Muscle layer of duodenum (tissue), 2 donors: ENCODE results near the gene RAB21.

Experiments used
- H3K27ac ChIP-seq: one replicate; pipeline ENCODE4 v1.7.0; 2013; ENCODE audit warnings: mild to moderate bottlenecking, low read length
- H3K27me3 ChIP-seq: one replicate; pipeline ENCODE4 v1.7.0; 2013; ENCODE audit warnings: low read depth, mild to moderate bottlenecking, control low read depth, low read length
- H3K36me3 ChIP-seq, 2 donors: one replicate each; pipeline ENCODE4 v1.7.0; 2013; ENCODE audit warnings: low read length in 2 of 2, control low read depth in 1 of 2, mild to moderate bottlenecking in 1 of 2; ENCODE audit not compliant: insufficient read depth in 2 of 2, control insufficient read depth in 1 of 2
- H3K4me1 ChIP-seq, 2 donors: one replicate each; pipeline ENCODE4 v1.7.0; 2013; ENCODE audit warnings: low read length in 2 of 2, mild to moderate bottlenecking in 2 of 2, control low read depth in 1 of 2, moderate library complexity in 1 of 2; ENCODE audit not compliant: insufficient read depth in 2 of 2, control insufficient read depth in 1 of 2
- H3K4me3 ChIP-seq, 2 donors: one replicate each; pipeline ENCODE4 v1.7.0; 2013; ENCODE audit warnings: low read length in 2 of 2, low read depth in 1 of 2, mild to moderate bottlenecking in 1 of 2
- H3K9me3 ChIP-seq, 2 donors: one replicate each; pipeline ENCODE4 v1.7.0; 2013; ENCODE audit warnings: low read length in 2 of 2, control low read depth in 1 of 2, mild to moderate bottlenecking in 1 of 2; ENCODE audit not compliant: control insufficient read depth in 1 of 2
- donor health status: healthy.

The RAB21 gene

DNA sequence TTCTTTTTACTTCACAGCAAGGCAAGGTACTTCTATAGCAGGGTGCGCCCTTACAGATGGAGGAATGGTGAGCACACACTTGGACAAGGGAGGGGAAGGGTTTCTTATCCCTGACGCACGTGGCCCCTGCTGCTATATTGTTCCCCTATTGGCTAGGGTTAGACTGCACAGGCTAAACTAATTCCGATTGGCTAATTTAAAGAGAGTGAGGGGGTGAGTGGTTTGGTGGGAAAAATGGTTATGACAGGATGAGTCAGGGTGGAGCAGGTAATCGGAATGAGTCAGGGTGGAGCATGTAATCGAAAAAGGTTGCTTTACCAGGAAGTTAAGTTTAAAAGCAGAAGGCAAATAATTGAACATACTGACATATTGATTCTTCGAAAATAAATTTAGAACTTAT lies 23.7 kb upstream of the RAB21 start:
- Histone ChIP-seq H3K36me3 (no peaks in the 10 kb centered on the region), H3K4me3 (no peak overlapping the region), H3K27ac (no peak overlapping the region), H3K27me3 (no peaks in the 10 kb centered on the region), H3K4me1 (no peaks in the 10 kb centered on the region), H3K9me3 (no peaks in the 10 kb centered on the region)

DNA sequence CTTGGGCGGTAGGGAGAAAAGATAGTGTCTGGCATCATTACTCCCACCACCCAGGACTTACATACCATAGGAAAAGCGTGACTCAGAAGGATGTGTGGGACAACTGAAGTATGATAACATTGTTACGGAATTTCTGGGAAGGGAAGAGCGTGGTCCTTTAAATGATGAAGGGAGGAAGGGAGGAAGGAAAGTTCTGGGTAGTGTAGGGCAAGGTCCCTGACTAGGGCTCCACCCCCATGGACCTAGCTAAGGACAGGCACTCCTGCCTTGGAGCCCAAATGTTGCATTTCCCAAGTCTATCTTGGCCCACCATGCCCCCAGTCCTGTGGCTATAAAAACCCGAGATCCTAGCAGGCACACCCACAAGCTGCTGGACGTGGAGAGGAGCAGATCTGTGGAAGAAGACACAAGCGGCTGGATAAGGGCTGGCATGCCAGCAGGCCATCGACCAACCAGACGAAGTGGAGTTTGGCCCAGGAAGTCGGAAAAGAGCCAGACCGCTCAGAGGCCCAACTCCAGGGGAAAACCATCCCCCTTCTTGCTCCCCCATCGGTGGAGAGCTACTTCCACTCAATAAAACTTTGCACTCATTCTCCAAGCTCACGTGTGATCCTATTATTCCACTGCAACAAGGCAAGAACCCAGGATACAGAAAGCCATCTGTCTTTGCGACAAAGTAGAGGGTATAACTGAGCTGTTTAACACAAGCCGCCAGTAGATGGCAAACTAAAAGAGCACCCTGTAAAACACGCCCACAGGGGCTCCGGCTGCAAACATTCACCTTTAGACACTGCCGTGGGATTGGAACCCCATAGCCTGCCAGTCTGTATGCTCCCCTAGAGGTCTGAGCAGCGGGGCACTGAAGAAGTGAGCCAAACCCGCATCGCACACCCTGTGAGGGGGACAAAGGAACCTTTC lies 23.0 kb upstream of the RAB21 start:
- no peak overlapping the region for H3K4me3 ChIP-seq
- H3K36me3 ChIP-seq, result no peaks in the 10 kb centered on the region
- H3K4me1 ChIP-seq, result no peaks in the 10 kb centered on the region
- no peak overlapping the region for H3K27ac ChIP-seq
- H3K9me3 ChIP-seq, result no peaks in the 10 kb centered on the region
- H3K27me3 ChIP-seq, result no peaks in the 10 kb centered on the region

DNA sequence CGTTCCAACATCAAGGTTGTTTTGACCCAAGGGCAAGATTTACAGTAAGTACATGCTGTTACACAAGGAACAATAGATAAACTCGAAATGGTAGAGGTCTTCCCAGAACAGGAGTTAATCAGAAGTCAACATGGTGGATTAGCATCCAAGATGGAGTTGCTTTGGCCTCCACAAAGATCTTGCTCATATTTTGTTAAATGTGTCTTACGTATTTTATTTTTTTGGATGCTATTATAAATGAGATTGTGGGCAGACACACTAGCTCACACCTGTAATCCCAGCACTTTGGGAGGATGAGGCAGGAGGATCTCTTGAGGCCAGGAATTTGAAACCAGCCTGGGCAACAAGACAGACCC lies 22.3 kb upstream of the RAB21 start:
- Histone ChIP-seq H3K27ac (no peak overlapping the region), H3K27me3 (no peaks in the 10 kb centered on the region), H3K9me3 (no peaks in the 10 kb centered on the region), H3K36me3 (no peaks in the 10 kb centered on the region), H3K4me3 (no peak overlapping the region), H3K4me1 (no peaks in the 10 kb centered on the region)

DNA sequence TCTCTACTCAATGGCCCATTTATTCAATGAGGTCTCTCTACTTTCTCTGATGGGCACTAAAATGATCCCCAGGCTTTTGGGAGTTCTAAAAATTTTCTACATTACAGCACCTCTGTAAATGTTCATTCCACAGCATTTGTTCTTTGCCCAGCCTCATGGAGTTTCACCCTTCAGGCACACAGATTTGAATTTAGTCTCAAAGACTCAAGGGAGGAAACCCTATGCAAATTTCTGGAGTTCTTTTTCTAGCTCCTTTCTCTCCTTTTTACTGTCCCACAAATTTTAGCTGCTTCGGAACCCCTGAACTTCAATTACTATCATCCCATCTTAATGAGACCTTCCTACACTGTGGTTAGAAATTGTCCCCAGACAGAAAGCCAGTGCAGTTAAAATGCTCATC lies 17.5 kb upstream of the RAB21 start:
- Histone ChIP-seq H3K9me3 (no peaks in the 10 kb centered on the region), H3K27me3 (no peaks in the 10 kb centered on the region), H3K4me1 (no peaks in the 10 kb centered on the region), H3K4me3 (no peak overlapping the region), H3K27ac (no peak overlapping the region), H3K36me3 (no peaks in the 10 kb centered on the region)

DNA sequence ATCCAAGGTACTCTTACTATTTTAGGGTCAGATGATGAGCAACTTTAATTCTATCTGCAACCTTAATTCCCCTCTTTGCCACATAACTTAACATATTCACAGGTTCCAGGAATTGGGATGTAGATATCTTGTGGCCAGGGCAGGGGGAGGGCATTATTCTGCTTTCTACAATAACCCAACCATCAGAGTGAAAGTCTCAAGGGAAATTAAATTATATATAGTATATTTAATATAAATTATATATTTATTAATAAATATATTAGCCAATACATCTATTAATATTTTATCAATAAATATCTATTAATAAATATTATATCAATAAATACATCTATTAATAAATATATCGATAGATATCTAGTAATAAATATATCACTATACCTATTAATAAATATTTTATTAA lies 11.7 kb upstream of the RAB21 start:
- Histone ChIP-seq H3K9me3 (no peaks in the 10 kb centered on the region), H3K4me3 (no peak overlapping the region), H3K36me3 (no peaks in the 10 kb centered on the region), H3K27me3 (no peaks in the 10 kb centered on the region), H3K27ac (no peak overlapping the region), H3K4me1 (no peaks in the 10 kb centered on the region)

DNA sequence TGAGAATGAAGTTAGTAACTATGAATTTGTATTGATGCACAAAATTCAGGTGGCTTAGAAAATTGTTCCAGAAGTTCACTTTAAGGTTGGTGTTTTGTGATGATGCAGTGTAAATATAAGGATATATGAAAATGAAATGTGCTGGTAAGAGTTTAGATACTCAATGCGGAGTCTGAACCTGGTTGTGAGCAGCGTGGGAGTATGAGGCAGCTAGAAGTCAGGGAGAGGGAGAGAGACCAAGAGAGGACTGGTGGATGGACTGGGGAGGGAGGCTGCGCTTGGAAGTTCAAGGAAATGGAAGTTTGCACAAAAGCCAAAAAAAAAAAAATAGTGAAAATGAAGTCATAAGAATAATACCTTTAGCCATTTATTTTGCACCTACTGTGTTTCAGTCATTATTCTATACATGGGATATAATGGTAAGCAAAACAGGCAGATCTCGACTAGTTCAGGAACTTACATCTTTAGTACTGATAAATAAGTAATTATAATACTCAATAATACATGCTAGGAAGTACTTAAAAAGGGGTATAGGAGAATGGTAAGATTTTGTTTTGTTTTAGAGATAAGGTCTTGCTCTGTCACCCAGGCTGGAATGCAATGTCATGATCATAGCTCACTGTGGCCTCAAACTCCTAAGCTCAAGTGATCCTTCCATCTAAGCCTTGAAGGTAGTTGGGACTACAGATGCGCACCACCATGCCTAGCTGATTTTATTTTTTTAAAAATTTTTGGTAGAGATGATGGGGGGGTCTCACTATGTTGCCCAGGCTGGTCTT lies 10.0 kb upstream of the RAB21 start:
- H3K27ac ChIP-seq, result no peak overlapping the region
- no peaks in the 10 kb centered on the region for H3K36me3 ChIP-seq
- no peak overlapping the region for H3K4me3 ChIP-seq
- no peaks in the 10 kb centered on the region for H3K4me1 ChIP-seq
- no peaks in the 10 kb centered on the region for H3K9me3 ChIP-seq
- no peaks in the 10 kb centered on the region for H3K27me3 ChIP-seq

DNA sequence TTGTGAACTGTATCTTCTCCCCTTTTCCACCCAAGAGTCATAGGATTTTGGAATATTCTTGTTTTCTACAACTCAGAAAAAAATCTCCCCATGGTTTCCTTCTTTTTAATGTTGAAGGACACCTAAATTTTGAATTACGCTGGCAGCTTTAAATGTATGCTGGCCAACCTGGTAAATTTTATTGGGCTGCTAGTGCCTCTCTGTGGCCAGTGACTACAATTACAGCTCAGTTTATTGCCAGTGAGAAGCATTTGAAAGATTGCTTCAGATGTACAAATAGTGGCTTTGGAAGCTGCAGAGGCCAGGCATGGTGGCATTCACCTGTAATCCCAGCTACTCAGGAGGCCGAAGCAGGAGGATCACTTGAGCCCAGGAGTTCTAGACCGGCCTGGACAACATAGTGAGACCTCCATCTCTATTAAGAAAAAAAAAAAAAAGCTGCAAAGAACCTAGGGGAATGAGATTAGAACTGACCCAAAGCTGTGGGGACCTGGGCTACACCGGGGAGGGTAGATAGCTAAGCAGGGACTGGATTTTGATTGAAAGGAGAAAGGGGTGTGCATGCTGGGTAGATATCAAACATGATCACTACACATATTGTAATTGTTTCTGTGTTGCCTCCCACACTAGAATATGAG lies 7.6 kb upstream of the RAB21 start:
- H3K4me1 ChIP-seq, result no peaks in the 10 kb centered on the region
- H3K27ac ChIP-seq, result no peak overlapping the region
- H3K9me3 ChIP-seq, result no peaks in the 10 kb centered on the region
- H3K4me3 ChIP-seq, result no peak overlapping the region
- no peaks in the 10 kb centered on the region for H3K36me3 ChIP-seq
- no peaks in the 10 kb centered on the region for H3K27me3 ChIP-seq

DNA sequence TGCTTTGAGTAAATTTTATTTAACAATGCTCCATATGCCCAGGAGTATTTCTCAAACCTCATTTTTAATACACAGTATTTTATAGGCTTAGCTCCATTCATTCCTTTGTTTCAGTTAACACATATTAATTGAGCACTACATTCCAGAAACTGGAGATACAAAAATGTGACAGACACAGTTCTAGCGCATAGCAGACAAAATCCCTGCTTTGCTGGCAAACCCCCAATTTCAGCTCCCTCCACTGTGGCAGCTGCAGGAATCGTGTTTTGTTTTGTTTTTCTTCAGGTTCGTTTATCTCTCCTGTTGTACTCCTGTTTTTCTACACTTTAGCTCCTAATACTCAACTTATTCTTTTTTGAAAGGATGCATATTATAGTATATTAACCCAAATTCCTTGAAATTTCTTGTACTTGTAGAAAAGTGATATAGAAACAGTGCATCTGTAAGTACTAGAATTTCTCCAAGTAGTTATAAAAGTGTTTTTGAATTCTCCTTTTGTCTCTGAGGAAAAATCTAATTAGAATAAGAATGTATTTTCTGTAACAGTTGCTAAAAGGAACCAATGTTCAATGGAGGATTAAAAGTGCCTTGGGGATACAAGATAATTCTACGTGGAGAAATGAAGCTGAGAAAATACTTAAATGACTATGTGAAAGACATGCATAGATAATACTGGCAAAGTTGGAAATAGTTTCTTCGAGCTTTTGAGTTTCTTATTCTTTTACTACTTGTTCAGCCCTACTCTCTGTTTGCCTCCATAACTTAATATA lies 6.4 kb upstream of the RAB21 start:
- Histone ChIP-seq H3K4me1 (no peaks in the 10 kb centered on the region), H3K36me3 (no peaks in the 10 kb centered on the region), H3K27me3 (no peaks in the 10 kb centered on the region), H3K9me3 (no peaks in the 10 kb centered on the region), H3K4me3 (no peak overlapping the region), H3K27ac (no peak overlapping the region)

DNA sequence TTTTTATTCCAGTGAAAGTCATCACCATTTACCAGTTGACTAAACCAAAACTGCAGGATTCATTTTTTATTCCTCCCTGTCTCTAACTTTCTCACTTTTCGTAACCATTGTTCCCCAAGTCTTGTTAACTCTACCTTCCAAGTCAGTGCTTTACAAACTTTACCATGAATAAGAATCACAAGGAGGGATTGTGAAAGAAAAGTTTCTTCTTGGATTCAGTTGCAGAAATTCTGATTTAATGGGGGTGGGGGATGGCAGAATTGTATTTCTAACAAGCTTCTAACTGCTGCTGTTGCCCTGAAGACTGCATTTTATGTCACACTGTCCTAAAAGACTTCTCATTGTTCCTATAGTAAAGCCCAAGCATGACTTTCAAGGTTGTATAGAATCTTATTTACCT lies 5.0 kb upstream of the RAB21 start:
- no peaks in the 10 kb centered on the region for H3K36me3 ChIP-seq
- no peak overlapping the region for H3K4me3 ChIP-seq
- no peaks in the 10 kb centered on the region for H3K27me3 ChIP-seq
- no peaks in the 10 kb centered on the region for H3K9me3 ChIP-seq
- no peaks in the 10 kb centered on the region for H3K4me1 ChIP-seq
- H3K27ac ChIP-seq, result no peak overlapping the region

DNA sequence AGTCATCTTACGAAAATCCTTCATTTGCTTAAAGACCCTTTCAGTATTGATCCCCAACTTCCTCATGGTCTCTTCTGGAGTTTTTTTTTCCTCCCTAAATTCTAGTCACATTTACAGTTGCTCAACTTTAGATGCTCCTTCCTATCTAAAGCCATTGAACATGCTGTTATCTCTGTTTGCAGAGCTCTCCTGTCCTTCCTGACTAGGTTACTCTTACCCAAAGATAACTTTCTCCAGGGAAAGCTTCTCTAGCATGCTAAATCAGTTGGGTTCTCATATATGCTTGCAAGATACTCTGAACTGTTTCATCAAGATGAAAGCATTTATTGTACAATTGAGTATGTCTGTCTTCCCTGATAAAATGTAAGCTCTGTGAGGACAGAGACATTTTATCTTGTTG lies 1.8 kb upstream of the RAB21 start:
- no peak overlapping the region for H3K4me3 ChIP-seq
- H3K27ac ChIP-seq, result no peak overlapping the region
- H3K9me3 ChIP-seq, result no peaks in the 10 kb centered on the region
- peaks cover 0 to 6% of the 10 kb centered on the region in 2 donors for H3K4me1 ChIP-seq
- H3K36me3 ChIP-seq, result no peaks in the 10 kb centered on the region
- no peaks in the 10 kb centered on the region for H3K27me3 ChIP-seq
